ENCODE data around the gene KRT7. TPM values are rescaled to one million over a fixed set of nuclear protein-coding genes. Genes with fewer than 3 reads are reported as not detected.
A peak's percentile ranks its signal among the peaks of the same experiment; 100 is the strongest.

Gene KRT7
- total RNA-seq, 4 donors from 2014 or later = 2.5 to 33.9 (median 6.3) TPM

GRCh38 chr12:52244615-52244994, 11.6 kb downstream of the KRT7 start:
- DNase-seq (ENCODE audit: low spot score in 2 of 2) = no peak
- H3K36me3 ChIP-seq = no peaks in the 10 kb centered on the region
- H3K9me3 ChIP-seq = no peaks in the 10 kb centered on the region
- H3K4me3 ChIP-seq = no peak overlapping the region
- peaks cover 0 to 20% (median 13%) of the 10 kb centered on the region in 4 donors for H3K4me1 ChIP-seq
- peak overlapping the region in 1 of 4 donors; percentile 55 for H3K27ac ChIP-seq
- H3K27me3 ChIP-seq = peaks cover 0 to 11% of the 10 kb centered on the region in 2 donors
- 64 to 74% methylated on average over 3 of the region's 3 CpGs for WGBS, 2 donors
- no peak for TF ChIP-seq CTCF (IDR thresholded peaks at IDR 0.05)
- TF ChIP-seq POLR2A (IDR thresholded peaks at IDR 0.05) = no peak
- no peak for TF ChIP-seq EP300 (IDR thresholded peaks at IDR 0.05)

GRCh38 chr12:52245259-52245961, 12.4 kb downstream of the KRT7 start:
- no peak for TF ChIP-seq CTCF (IDR thresholded peaks at IDR 0.05)
- TF ChIP-seq POLR2A (IDR thresholded peaks at IDR 0.05) = no peak
- no peak for TF ChIP-seq EP300 (IDR thresholded peaks at IDR 0.05)
- H3K4me3 ChIP-seq = no peak overlapping the region
- peaks cover 0 to 26% (median 13%) of the 10 kb centered on the region in 4 donors for H3K4me1 ChIP-seq
- no peak for DNase-seq (ENCODE audit: low spot score in 2 of 2)
- H3K27me3 ChIP-seq = peaks cover 0 to 19% of the 10 kb centered on the region in 2 donors
- 87 to 89% methylated on average over 17 to 19 of the region's 20 CpGs for WGBS, 2 donors
- no peaks in the 10 kb centered on the region for H3K9me3 ChIP-seq
- no peak overlapping the region for H3K27ac ChIP-seq
- no peaks in the 10 kb centered on the region for H3K36me3 ChIP-seq

GRCh38 chr12:52245962-52246569, 13.0 kb downstream of the KRT7 start:
- H3K27me3 ChIP-seq = peaks cover 0 to 23% of the 10 kb centered on the region in 2 donors
- H3K4me3 ChIP-seq = no peak overlapping the region
- no peak overlapping the region for H3K27ac ChIP-seq
- no peaks in the 10 kb centered on the region for H3K9me3 ChIP-seq
- WGBS, 2 donors = 71 to 73% methylated on average over 7 of the region's 7 CpGs
- TF ChIP-seq EP300 (IDR thresholded peaks at IDR 0.05) = no peak
- TF ChIP-seq CTCF (IDR thresholded peaks at IDR 0.05) = no peak
- TF ChIP-seq POLR2A (IDR thresholded peaks at IDR 0.05) = no peak
- H3K36me3 ChIP-seq = no peaks in the 10 kb centered on the region
- H3K4me1 ChIP-seq = peaks cover 0 to 26% (median 13%) of the 10 kb centered on the region in 4 donors
- DNase-seq (ENCODE audit: low spot score in 2 of 2) = no peak

- TF ChIP-seq EP300 (IDR thresholded peaks at IDR 0.05) (no peak), POLR2A (IDR thresholded peaks at IDR 0.05) (no peak), CTCF (IDR thresholded peaks at IDR 0.05) (no peak)
- H3K27me3 ChIP-seq = peaks cover 0 to 23% of the 10 kb centered on the region in 2 donors
- WGBS, 2 donors = 63 to 66% methylated on average over 10 of the region's 10 CpGs
- H3K4me1 ChIP-seq = peaks cover 0 to 26% (median 13%) of the 10 kb centered on the region in 4 donors
- no peak for DNase-seq (ENCODE audit: low spot score in 2 of 2)
- no peaks in the 10 kb centered on the region for H3K36me3 ChIP-seq
- H3K4me3 ChIP-seq = no peak overlapping the region
- H3K9me3 ChIP-seq = no peaks in the 10 kb centered on the region
- no peak overlapping the region for H3K27ac ChIP-seq
Measured at GRCh38 chr12:52246720-52247621, 13.9 kb downstream of the KRT7 start.

Measured in tibial nerve (tissue), 4 donors.